Measurements from ENCODE around the gene TMEM248. TPM values are rescaled to one million over a fixed set of nuclear protein-coding genes. Genes with fewer than 3 reads are reported as not detected.
"Not testable (repeated sequence)": the region's sequence is repeated elsewhere in the genome, so short reads cannot be mapped to it uniquely, and the experiment has no call there.

TMEM248 gene
- total RNA-seq, 1 donor from 2014 or later, result 98.0 TPM

GRCh38 chr7:66905689-66906088, 15.3 kb upstream of the TMEM248 start:
- DNase-seq (ENCODE audit: low read depth) (no peak), FAIRE-seq (no peak)
- Mint-ChIP-seq H3K4me1 (ENCODE audit: low read depth, unreplicated experiment) (no peaks in the 10 kb centered on the region), H3K36me3 (ENCODE audit: low read depth, unreplicated experiment) (peaks cover 6% of the 10 kb centered on the region), H3K4me3 (ENCODE audit: unreplicated experiment) (no peak overlapping the region), H3K27ac (ENCODE audit: unreplicated experiment) (no peak overlapping the region), H3K27me3 (ENCODE audit: low read depth, unreplicated experiment) (no peaks in the 10 kb centered on the region), H3K9me3 (ENCODE audit: unreplicated experiment) (peaks cover 3% of the 10 kb centered on the region)
- TF ChIP-seq, protein P1, sequence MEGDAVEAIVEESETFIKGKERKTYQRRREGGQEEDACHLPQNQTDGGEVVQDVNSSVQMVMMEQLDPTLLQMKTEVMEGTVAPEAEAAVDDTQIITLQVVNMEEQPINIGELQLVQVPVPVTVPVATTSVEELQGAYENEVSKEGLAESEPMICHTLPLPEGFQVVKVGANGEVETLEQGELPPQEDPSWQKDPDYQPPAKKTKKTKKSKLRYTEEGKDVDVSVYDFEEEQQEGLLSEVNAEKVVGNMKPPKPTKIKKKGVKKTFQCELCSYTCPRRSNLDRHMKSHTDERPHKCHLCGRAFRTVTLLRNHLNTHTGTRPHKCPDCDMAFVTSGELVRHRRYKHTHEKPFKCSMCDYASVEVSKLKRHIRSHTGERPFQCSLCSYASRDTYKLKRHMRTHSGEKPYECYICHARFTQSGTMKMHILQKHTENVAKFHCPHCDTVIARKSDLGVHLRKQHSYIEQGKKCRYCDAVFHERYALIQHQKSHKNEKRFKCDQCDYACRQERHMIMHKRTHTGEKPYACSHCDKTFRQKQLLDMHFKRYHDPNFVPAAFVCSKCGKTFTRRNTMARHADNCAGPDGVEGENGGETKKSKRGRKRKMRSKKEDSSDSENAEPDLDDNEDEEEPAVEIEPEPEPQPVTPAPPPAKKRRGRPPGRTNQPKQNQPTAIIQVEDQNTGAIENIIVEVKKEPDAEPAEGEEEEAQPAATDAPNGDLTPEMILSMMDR (IDR thresholded peaks at IDR 0.05; ENCODE audit: insufficient read depth, low read depth, low read length), result no peak
- TF ChIP-seq EZH2 (IDR thresholded peaks at IDR 0.05; ENCODE audit: insufficient read depth, low read length), result no peak
- H2AFZ ChIP-seq (ENCODE audit: low read depth, low read length), result no peak overlapping the region
- H3K27ac ChIP-seq (ENCODE audit: low read depth, low read length), result no peak overlapping the region
- H3K27me3 ChIP-seq (ENCODE audit: insufficient read depth, low read length), result no peaks in the 10 kb centered on the region
- no peaks in the 10 kb centered on the region for H3K4me1 ChIP-seq (ENCODE audit: insufficient read depth, low read length)
- H4K20me1 ChIP-seq (ENCODE audit: insufficient read depth, low read length), result no peaks in the 10 kb centered on the region
- no peak overlapping the region for H3K9ac ChIP-seq (ENCODE audit: low read length)
- H3K4me3 ChIP-seq (ENCODE audit: insufficient read depth, low read depth, low read length), result no peak overlapping the region
- H3K4me2 ChIP-seq (ENCODE audit: low read length), result no peak overlapping the region
- no peaks in the 10 kb centered on the region for H3K79me2 ChIP-seq (ENCODE audit: insufficient read depth, low read length)
- no peaks in the 10 kb centered on the region for H3K9me3 ChIP-seq (ENCODE audit: insufficient read depth, low read depth, low read length)
- no peaks in the 10 kb centered on the region for H3K36me3 ChIP-seq (ENCODE audit: insufficient read depth, low read length)

GRCh38 chr7:66907731-66908130, 13.3 kb upstream of the TMEM248 start:
- no peaks in the 10 kb centered on the region for H3K27me3 Mint-ChIP-seq (ENCODE audit: low read depth, unreplicated experiment)
- Histone ChIP-seq H3K27me3 (ENCODE audit: insufficient read depth, low read length) (no peaks in the 10 kb centered on the region), H3K27ac (ENCODE audit: low read depth, low read length) (no peak overlapping the region), H3K36me3 (ENCODE audit: insufficient read depth, low read length) (no peaks in the 10 kb centered on the region), H2AFZ (ENCODE audit: low read depth, low read length) (no peak overlapping the region), H3K4me3 (ENCODE audit: insufficient read depth, low read depth, low read length) (no peak overlapping the region), H3K4me2 (ENCODE audit: low read length) (no peak overlapping the region), H3K9ac (ENCODE audit: low read length) (no peak overlapping the region), H3K9me3 (ENCODE audit: insufficient read depth, low read depth, low read length) (no peaks in the 10 kb centered on the region), H3K79me2 (ENCODE audit: insufficient read depth, low read length) (no peaks in the 10 kb centered on the region), H4K20me1 (ENCODE audit: insufficient read depth, low read length) (no peaks in the 10 kb centered on the region), H3K4me1 (ENCODE audit: insufficient read depth, low read length) (no peaks in the 10 kb centered on the region)
- no peak for DNase-seq (ENCODE audit: low read depth)
- no peak for TF ChIP-seq EZH2 (IDR thresholded peaks at IDR 0.05; ENCODE audit: insufficient read depth, low read length)
- TF ChIP-seq, protein P1 (IDR thresholded peaks at IDR 0.05; ENCODE audit: insufficient read depth, low read depth, low read length), result no peak
- peaks cover 6% of the 10 kb centered on the region for H3K36me3 Mint-ChIP-seq (ENCODE audit: low read depth, unreplicated experiment)
- no peak overlapping the region for H3K27ac Mint-ChIP-seq (ENCODE audit: unreplicated experiment)
- peaks cover 3% of the 10 kb centered on the region for H3K9me3 Mint-ChIP-seq (ENCODE audit: unreplicated experiment)
- H3K4me1 Mint-ChIP-seq (ENCODE audit: low read depth, unreplicated experiment), result no peaks in the 10 kb centered on the region
- H3K4me3 Mint-ChIP-seq (ENCODE audit: unreplicated experiment), result no peak overlapping the region
- no peak for FAIRE-seq

GRCh38 chr7:66908598-66908997, 12.4 kb upstream of the TMEM248 start:
- not testable (repeated sequence) for H2AFZ ChIP-seq (ENCODE audit: low read depth, low read length); H3K36me3 Mint-ChIP-seq (ENCODE audit: low read depth, unreplicated experiment); H3K9me3 ChIP-seq (ENCODE audit: insufficient read depth, low read depth, low read length); H3K27ac Mint-ChIP-seq (ENCODE audit: unreplicated experiment); H3K9me3 Mint-ChIP-seq (ENCODE audit: unreplicated experiment); DNase-seq (ENCODE audit: low read depth); H3K4me2 ChIP-seq (ENCODE audit: low read length); H3K27ac ChIP-seq (ENCODE audit: low read depth, low read length); H3K27me3 Mint-ChIP-seq (ENCODE audit: low read depth, unreplicated experiment); H3K4me3 ChIP-seq (ENCODE audit: insufficient read depth, low read depth, low read length); H3K4me1 ChIP-seq (ENCODE audit: insufficient read depth, low read length); H3K36me3 ChIP-seq (ENCODE audit: insufficient read depth, low read length); H3K9ac ChIP-seq (ENCODE audit: low read length); H3K4me3 Mint-ChIP-seq (ENCODE audit: unreplicated experiment); H3K4me1 Mint-ChIP-seq (ENCODE audit: low read depth, unreplicated experiment); H3K27me3 ChIP-seq (ENCODE audit: insufficient read depth, low read length); FAIRE-seq; H3K79me2 ChIP-seq (ENCODE audit: insufficient read depth, low read length); H4K20me1 ChIP-seq (ENCODE audit: insufficient read depth, low read length)

All from astrocyte (in vitro differentiated cells and primary cell).